ENCODE measurements around the gene ASF1B. TPM values are rescaled to one million over a fixed set of nuclear protein-coding genes. Genes with fewer than 3 reads are reported as not detected.
"Not testable (repeated sequence)": the region's sequence is repeated elsewhere in the genome, so short reads cannot be mapped to it uniquely, and the experiment has no call there.

ASF1B gene
- total RNA-seq (2014; rRNA removed; shearing (Covaris generic)): 117 and 169 TPM in 2 replicates

DNA sequence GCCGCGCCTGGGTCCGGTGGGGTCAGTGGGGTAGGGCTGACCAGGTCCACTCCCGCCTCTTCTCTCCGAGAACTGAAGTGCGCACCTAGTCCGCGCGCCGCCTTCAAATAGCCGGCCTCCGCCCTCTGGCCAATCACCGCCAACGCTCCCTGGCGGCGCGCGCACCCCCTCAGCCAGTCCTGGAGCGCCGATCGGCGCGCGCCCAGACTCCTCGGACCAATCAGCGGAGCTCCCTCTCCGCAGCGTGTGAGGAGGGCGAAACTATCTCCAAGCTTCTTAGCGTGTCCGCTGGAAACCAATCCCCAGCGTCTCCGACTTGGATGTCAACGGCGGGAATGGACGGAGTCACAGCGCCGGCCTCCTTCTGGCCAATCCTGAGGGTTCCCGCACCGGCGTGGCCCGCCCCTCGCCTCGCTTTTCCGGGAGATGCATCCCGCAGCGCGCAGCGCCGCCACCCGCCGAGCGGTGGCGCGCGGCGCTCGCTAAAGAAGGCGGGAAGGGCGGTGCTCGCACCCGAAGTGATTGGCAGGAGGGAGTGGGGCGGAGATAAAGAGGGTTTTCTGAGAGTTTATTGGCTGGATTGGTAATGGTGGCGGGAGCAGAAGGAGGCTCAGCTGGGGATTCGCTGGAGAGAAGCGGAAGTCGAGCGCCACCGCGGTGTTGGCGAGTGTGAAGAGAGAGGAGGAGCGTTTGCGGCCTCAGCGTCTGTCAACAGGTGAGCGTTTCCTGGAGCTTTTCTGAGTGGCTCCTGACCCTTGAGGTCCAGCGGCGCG, at the start of gene ASF1B:
ASF1B (minus strand) TSS at position 81 of the 773 bp plus-strand sequence. CDS start 133 bp downstream, outside the sequence.
- peak; percentile 100 for DNase-seq (ENCODE audit: low read depth)

DNA sequence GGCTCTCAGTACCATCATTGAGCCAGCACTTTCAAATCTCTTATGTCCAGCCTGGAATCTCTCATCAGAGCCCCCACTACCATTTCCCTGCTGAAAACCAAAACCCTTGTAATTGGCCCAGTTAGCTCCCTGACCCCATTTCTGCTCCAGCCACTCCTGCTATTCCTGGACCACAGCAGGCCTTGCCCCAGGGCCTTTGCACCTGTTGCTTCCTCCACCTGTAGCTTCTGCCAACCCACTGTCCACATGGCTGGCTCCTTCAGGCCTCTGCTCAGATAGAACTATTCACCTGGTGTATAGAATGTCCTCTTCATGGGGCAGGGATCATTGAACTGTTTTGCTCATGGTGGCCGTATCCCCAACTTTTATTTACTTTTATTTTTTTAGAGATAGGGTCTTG, 49.3 kb upstream of the ASF1B start:
- DNase-seq (ENCODE audit: low read depth): not testable (repeated sequence)

DNA sequence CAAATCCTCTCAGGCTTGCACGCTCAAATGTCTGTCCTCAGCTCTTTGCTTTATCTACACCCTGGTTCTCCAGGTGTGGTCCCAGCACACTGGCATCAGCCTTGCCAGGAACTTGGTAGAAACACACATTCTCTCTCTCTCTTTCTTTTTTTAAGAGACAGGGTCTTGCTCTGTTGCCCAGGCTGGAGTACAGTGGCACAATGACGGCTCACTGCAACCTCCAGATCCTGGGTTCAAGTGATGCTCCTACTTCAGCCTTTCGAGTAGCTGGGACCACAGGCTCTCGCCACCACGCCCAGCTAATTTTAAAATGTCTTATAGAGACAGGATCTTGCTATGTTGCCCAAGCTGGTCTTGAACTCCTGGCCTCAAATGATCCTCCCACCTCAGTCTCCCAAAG, 48.8 kb upstream of the ASF1B start:
- DNase-seq (ENCODE audit: low read depth): no peak

DNA sequence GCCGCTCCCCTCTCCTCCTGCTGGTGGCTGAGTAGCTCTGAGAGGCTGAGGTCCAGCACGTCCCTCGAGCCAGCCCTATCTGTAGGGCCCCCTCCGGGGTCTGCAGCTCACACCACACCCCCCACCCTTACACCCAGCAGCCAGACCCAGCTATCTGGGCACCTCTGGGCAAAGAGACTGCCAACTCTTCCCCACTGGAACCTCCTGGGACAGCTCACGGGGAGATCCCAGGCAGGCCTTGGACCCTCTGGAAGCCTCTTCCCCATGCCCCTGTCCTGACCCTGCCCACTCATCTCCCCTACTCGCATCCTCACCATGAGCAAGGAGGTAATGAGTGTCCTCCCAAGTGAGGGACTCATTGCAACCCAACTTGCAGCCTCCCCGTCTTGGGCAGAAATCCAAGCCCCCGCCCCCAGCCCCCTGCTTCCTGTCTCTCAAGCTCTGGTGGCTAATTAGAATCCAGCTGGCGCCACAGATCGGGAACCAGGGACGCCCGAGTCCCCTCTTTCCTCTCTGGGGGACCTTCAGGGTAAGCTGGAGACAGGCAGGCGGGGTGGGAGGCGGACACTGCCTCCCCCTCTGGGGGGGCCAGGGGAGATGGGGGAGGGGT, 47.5 kb upstream of the ASF1B start:
- DNase-seq (ENCODE audit: low read depth): no peak

DNA sequence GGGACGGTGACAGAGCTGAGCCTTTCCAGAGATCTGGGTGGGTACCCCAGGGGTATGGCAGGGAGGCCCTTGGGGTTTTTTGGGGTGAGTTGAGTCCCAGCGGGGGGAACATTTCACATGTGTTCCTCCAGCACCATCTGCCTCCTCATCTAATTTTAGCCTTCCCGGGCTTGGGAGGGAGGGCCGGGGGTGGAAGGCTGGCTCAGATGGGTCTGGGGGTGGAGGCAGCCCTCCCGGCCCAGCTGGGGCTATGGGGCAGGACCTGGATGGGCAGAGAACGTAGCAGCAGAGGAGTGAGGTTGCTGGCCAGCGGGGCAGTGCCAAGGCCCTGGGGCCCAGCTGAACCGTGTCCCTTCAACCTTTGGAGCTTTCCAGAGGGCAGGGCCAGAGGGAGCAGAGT, 46.1 kb upstream of the ASF1B start:
- no peak for DNase-seq (ENCODE audit: low read depth)

DNA sequence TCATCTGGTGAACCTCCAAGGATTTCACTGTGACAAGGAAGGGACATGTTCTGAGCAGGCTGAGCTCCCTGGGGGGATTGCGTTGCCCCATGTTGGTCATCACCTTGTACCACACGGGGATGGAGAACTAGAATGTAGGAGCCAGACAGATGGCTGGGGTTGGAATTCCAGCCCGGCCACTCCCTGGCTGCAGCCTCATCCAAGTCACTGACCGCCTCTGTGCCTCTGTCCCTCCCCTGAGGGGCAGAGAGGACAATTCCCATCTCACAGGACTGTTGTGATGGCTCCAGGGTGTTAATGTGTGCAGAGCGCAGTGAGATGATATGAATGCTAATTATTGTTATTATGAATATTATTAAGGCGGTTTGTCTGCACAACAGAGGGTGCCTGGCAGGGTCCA, 45.5 kb upstream of the ASF1B start:
- no peak for DNase-seq (ENCODE audit: low read depth)

DNA sequence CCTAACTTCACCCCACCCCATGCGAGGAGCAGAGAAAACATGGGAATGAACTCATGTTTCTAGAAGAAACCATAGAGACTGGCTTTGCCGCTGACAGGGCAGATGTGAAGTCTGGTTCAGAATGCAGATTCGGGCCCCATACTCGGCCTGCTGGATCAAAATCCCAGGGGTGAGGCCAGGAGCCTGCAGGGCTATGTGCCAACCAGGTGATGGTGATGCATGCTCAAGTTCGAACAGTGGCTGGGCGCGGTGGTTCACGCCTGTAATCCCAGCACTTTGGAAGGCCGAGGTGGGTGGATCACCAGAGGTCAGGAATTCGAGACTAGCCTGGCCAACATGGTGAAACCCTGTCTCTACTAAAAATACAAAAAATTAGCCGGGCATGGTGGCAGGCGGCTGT, 44.8 kb upstream of the ASF1B start:
- DNase-seq (ENCODE audit: low read depth): not testable (repeated sequence)

DNA sequence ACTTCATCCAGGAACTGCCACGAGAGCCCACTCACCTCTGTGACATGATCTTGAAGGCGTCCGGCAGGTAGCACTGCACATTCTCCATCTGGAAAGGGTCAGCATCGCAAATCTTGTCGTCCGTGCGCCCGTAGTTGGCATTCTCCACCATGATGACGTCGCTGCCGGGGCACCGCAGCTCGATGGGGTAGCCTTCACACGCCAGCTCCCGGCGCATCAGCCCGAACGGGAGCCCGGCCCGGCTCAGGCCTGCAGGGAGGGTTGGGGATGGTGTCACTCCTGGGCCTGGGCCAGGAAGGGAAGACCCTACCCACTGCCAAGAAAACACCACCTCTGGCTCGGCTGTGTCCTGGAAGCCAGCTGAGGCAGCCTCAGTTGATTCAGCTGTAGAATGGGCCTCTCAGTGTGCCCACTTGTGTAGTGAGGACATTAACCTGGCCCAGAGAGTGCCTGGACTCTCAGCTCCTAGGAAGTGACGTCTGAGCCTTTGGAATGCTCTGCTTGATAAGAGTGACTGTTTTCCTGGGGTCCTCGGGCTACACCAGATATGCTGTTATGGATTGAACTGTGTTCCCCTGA, 41.2 kb upstream of the ASF1B start:
- DNase-seq (ENCODE audit: low read depth): no peak

DNA sequence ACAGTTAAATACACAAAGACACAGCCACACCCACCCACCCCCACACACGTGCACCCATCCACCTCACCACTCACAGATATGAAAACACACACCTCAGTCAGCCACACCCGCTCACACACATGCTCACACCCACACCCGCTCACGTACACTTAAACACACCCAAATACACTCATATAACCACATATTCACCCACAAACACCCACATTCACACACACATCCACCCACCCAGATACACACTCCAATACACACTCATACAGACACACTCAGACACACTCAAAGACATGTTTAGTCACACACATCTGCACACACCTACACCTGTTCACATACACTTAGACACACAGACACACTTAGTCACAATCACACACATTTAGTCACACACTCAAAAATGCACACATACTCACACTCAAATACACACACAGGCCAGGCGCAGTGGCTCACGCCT, 39.0 kb upstream of the ASF1B start:
- DNase-seq (ENCODE audit: low read depth): no peak

DNA sequence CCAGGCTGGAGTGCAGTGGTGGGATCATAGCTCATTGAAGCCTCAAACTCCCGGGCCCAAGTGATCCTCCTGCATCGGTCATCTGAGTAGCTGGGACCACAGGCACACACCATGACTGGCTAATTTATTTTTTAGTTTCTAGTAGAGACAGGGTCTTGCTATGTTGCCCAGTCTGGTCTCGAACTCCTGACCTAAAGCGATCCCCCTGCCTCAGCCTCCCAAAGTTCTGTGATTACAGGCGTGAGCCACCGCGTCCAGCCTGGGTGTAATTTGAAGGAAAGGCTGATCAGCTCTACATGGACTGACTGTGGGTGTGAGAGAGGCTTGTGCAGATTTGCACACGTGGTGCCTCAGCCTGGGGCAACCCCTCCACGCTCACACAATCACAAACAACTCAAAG, 38.5 kb upstream of the ASF1B start:
- no peak for DNase-seq (ENCODE audit: low read depth)

DNA sequence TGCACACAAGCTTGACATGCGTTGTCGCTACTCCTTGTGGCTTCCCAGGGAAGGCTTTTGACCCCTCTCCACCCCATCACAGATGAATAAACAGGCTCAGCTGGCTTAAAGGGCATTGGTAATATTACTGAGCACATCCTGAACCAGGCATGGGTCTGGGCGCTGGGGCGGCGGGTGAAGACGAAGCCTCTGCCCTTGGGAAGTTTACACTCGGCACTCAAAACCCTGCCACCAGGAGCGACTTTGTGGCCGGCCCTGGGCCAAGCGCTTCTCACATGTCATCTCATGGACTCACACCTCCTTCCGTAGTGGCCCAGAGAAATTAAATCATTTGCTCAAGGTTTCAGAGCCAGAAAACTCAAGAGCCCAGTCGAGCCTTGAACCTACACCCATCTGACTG, 32.6 kb upstream of the ASF1B start:
- no peak for DNase-seq (ENCODE audit: low read depth)

DNA sequence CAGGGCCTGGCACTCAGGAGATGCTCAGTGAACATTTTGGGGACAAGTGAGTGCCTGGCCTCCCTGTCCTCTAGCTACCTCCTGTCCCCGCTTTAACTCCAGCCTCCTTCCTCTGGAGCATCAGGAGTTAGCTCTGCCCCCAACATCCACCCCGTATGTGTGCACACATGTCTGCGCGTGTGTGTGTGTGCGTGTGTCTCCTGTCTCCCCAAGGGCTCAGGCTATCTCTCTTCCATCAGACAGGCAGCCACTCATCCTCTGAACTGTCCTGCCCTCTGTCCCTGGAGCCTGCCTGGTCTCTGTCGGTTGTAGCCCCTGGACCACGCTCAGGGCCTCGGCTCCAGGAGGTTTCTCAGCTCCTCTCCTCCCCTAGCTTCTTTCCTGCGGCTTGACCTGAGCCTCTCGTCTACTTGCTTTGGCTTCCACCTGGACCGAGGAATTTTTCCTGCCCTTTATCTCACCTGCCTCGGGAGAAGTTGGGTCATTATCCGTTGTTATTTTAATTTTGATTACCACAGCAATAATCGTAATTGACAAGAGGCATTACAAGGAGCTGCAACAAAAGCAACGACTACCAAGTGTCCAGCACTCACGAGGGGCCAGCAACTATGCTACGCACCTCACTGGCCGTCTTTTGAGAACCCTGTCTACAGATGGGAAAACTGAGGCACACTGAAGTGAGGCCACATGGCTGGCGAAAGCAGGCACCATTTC, 32.0 kb upstream of the ASF1B start:
- DNase-seq (ENCODE audit: low read depth): no peak

DNA sequence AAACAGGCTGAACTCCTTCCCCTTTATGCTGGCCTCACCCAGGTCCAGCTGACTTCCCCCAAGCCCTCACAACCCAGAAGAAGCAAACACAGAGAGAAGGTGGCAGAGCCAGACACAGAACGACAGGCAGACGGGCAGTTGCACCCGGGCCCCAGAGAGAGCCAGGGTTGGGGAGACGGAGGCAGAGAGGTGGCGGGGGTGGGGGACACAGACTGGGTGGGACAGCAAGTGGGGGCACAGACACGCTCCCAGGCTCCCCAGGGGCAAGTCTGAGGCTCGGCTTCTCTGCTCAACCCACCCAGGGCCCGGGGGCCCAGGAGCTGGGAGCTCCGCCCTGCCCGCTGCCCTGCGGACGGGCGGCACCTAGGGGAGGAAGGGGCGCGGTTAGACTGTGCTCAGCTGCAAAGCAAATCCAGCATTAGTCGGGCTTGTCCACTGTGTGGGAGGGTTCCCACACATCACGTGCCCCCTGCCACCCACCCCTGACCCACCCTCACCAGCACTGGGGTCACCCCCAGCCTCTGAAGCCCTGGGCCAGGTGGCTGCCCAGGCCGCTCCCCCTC, 31.3 kb upstream of the ASF1B start:
- no peak for DNase-seq (ENCODE audit: low read depth)

DNA sequence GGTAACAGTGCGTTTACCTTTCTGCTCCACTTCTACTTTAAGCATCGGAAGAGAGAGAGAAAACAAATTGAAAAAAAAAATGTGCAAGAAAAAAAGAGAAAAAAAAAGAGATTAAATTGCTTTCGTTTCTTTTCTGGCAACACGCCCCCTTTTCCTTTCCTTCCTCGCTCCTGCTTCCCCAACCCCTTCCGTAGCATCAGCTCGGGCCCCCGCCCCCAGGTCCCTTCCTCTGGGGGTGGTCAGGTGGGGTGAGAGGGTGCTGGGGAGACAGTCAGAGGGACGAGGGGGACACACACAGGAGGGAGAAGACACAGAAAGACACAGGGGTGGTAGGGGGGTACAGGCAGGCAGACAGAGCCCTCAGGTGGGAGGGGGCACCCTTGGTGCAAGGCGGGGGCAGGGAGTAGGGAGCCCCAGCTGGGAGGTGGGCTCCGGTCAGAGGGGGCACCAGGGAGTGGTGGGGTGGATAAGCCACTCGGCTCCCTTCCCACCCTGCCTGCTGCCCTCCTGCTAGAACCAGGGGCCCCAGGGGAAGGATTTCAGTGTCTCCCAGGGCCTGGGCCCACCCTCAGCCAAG, 30.7 kb upstream of the ASF1B start:
- no peak for DNase-seq (ENCODE audit: low read depth)

DNA sequence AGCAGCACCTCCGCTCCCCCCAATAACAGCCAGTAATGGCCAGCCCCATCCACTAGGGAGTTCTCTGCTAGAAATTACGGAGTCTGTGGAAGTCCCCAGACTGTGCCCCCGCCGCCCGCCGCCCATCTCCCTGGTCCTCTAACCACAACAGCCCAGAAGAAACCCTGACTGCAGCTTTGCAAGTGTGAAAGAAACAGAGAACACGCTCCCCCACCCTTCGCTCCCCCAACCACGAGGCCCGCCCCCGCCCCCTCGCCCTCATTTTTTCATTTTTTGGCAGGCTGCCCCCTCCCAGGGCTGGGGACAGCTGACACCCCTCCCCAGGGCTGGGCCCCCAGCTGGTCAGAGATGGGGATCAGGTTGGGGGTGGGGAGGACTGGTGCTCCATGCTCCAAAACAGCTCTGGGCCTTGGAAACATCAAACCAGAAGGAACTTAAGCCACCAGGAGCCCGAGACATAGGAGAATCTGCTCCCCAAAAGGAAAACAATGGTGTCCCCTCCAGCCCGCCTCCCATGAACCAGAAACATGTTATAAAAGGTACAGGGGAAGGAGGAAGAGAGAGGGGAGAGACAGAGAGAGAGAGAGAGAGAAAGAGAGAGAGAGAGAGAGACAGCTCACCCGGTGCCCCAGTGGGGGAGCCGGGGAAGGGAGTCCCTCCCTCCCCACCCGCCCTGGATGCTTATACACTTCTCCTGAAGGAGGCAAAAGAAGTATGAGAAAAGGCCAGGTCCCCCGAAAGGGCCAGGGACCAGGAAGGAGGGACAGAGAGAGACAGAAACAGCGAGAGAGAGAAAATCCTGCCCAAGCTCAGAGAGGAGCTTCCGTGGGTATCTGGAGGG, 29.8 kb upstream of the ASF1B start:
- DNase-seq (ENCODE audit: low read depth): no peak

DNA sequence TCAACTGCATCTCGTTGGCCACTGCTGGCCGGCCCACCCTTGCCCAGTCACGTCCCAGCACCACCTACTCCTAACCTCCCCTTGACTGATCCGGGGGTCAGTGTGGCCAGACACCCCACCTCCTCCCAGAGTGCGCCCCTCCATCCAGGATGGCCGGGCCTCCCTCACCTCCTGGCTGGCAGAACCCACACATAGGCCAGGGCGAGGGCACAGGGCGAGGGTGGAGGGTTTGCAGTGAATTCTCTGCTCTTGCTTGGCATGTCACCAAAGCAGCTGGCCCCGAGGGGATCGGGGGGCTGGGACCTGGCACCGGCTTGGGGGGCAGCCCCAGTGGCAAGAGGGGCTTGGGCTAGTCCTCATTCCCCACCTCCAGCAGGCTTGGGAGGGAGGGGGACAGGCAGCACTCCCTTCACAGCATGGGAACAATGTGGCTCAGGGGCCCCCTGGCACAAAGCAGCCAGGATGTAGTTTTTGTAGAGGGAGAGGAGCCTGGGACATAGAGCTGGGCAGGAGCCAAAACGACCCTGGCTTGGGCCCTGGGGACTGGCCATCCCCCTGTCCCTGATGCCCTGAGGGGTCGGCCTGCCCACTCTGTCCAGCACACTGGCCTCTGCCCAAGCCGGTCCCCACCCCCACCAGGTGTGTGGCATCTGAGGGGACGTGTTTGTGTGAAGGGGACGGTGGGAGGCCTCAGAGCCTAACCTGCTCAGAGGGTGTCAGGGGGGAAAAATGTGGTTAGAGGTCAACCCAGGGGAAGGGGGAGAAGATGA, 28.5 kb upstream of the ASF1B start:
- DNase-seq (ENCODE audit: low read depth): no peak

DNA sequence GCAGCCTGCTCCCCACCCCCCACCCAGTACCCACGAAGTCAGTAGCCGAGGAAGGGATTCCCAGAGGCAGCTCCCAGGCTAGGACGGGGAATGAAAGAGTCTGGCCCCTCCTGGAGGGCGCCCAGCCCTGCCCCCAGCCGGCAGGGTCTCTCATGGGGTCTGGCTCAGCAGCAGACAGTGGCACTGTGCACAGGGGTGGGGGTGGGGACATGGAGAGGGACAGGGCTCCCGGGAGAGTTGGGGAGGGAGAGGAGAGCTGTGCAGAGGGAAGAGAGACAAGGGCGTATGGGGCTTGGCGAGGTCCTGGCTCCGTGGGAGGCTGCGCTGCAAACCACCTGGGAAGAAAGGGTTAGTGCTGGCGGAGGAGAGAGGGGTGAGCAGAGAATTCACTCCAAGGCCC, 27.7 kb upstream of the ASF1B start:
- no peak for DNase-seq (ENCODE audit: low read depth)

DNA sequence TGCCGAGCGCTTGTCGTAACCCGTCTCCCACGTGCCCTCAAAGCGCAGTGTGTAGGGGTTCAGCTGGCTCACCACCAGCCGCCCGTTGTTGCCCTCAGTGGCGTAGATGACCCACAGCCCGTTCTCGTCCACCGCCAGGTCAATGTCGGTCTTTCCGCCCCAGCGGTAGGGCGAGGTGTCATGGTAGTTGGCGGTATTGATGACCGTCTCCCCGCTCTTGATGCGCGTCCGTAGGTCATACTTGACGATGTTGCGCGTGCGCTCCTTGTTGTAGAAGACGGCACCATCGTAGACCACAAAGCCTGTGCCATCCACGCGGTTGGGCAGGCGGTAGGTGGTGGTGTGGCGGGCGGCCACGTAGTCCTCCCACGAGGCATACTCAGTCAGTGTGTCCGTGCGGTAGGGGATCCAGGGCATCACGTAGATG, 26.5 kb upstream of the ASF1B start:
- DNase-seq (ENCODE audit: low read depth): no peak

DNA sequence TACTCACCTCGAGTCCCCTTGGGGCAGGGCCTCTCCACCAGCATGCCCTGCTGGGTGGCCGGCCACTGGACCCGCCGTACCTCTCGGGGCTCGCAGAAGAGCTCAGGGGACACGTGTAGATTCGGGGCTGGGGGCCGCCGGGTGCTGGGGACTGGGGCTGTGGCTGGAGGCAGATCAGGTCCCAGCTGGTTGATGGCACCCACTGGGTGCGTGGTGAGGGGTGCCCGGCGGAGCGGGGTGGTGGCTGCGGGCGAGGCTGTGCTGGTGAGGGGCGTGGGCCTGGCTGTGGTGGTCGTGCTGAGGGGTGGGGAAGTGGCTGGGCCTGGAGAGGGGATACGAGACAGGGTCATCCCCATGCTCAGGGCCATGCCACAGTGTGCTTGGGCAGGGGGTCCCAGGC, 24.9 kb upstream of the ASF1B start:
- DNase-seq (ENCODE audit: low read depth): no peak
